H9 (cell line): ENCODE data around the gene GPR35. TPM values are rescaled to one million over a fixed set of nuclear protein-coding genes. Genes with fewer than 3 reads are reported as not detected.

ENCODE experiments used
- DNase-seq: peaks from one replicate; pipeline ENCODE4 v3.0.0-alpha.2; 2017
- H2AFZ ChIP-seq: one replicate; pipeline ENCODE4 v1.6.1; 2013; ENCODE audit warnings: mild to moderate bottlenecking, low read length, control low read depth, moderate library complexity
- H2AK5ac ChIP-seq: 2 replicates; pipeline ENCODE4 v1.6.1; 2013; ENCODE audit warnings: low read length, control low read depth, mixed read lengths; ENCODE audit not compliant: insufficient read length
- H2BK120ac ChIP-seq: one replicate; pipeline ENCODE4 v1.6.1; 2013; ENCODE audit warnings: low read depth, mild to moderate bottlenecking, low read length, control low read depth, inconsistent platforms; ENCODE audit not compliant: poor library complexity, severe bottlenecking
- H2BK12ac ChIP-seq: 2 replicates; pipeline ENCODE4 v1.6.1; 2013; ENCODE audit warnings: low read length, control low read depth, mixed read lengths, low read depth; ENCODE audit not compliant: insufficient read length
- H2BK15ac ChIP-seq: 2 replicates; pipeline ENCODE4 v1.6.1; 2013; ENCODE audit warnings: low read depth, low read length, control low read depth
- H2BK20ac ChIP-seq: one replicate; pipeline ENCODE4 v1.6.1; 2013; ENCODE audit warnings: low read depth, mild to moderate bottlenecking, low read length, control low read depth, inconsistent platforms; ENCODE audit not compliant: poor library complexity, severe bottlenecking
- H2BK5ac ChIP-seq: 2 replicates; pipeline ENCODE4 v1.6.1; 2013; ENCODE audit warnings: low read length, control low read depth, mixed read lengths; ENCODE audit not compliant: insufficient read length
- H3K14ac ChIP-seq: 2 replicates; pipeline ENCODE4 v1.6.1; 2013; ENCODE audit warnings: low read length, control low read depth; ENCODE audit not compliant: insufficient read depth
- H3K18ac ChIP-seq: 2 replicates; pipeline ENCODE4 v1.6.1; 2013; ENCODE audit warnings: low read depth, mild to moderate bottlenecking, mixed read lengths, low read length, control low read depth; ENCODE audit not compliant: insufficient read length
- H3K23ac ChIP-seq: 2 replicates; pipeline ENCODE4 v1.6.1; 2013; ENCODE audit warnings: low read length, control low read depth, mixed read lengths, low read depth; ENCODE audit not compliant: insufficient read length
- H3K23me2 ChIP-seq: 2 replicates; pipeline ENCODE4 v1.6.1; 2013; ENCODE audit warnings: low read depth, mild to moderate bottlenecking, mixed read lengths, low read length, control low read depth; ENCODE audit not compliant: insufficient read length, poor library complexity, severe bottlenecking
- H3K27ac ChIP-seq: 2 replicates; pipeline ENCODE4 v1.5.1; 2013; ENCODE audit warnings: low read length, control low read depth, mixed read lengths, low read depth; ENCODE audit not compliant: insufficient read length
- H3K27me3 ChIP-seq: 2 replicates; pipeline ENCODE4 v1.6.1; 2013; ENCODE audit warnings: low read length, control low read depth, inconsistent platforms; ENCODE audit not compliant: insufficient read depth
- H3K4ac ChIP-seq: 2 replicates; pipeline ENCODE4 v1.6.1; 2013; ENCODE audit warnings: low read depth, mild to moderate bottlenecking, control low read depth, inconsistent platforms, low read length, moderate library complexity
- H3K4me1 ChIP-seq: 2 replicates; pipeline ENCODE4 v1.6.1; 2013; ENCODE audit warnings: low read length, control low read depth, inconsistent platforms; ENCODE audit not compliant: insufficient read depth
- H3K4me2 ChIP-seq: 2 replicates; pipeline ENCODE4 v1.6.1; 2013; ENCODE audit warnings: low read length, control low read depth, mixed read lengths; ENCODE audit not compliant: insufficient read length, insufficient read depth
- H3K56ac ChIP-seq: 2 replicates; pipeline ENCODE4 v1.6.1; 2013; ENCODE audit warnings: low read depth, mild to moderate bottlenecking, mixed read lengths, low read length, control low read depth; ENCODE audit not compliant: insufficient read length
- H3K79me1 ChIP-seq: 2 replicates; pipeline ENCODE4 v1.6.1; 2013; ENCODE audit warnings: low read depth, mild to moderate bottlenecking, moderate library complexity, low read length, control low read depth, inconsistent platforms; ENCODE audit not compliant: insufficient read depth, poor library complexity, severe bottlenecking
- H3K79me2 ChIP-seq: 2 replicates; pipeline ENCODE4 v1.6.1; 2013; ENCODE audit warnings: low read length, control low read depth, inconsistent platforms; ENCODE audit not compliant: insufficient read depth
- H3K9ac ChIP-seq: 2 replicates; pipeline ENCODE4 v1.6.1; 2013; ENCODE audit warnings: low read length, control low read depth, mixed read lengths; ENCODE audit not compliant: insufficient read length; ENCODE audit errors: extremely low read depth
- H3K9me3 ChIP-seq: one replicate; pipeline ENCODE4 v1.6.1; 2013; ENCODE audit warnings: low read depth, low read length, inconsistent platforms; ENCODE audit not compliant: control insufficient read depth
- H3T11ph ChIP-seq: one replicate; pipeline ENCODE4 v1.6.1; 2013; ENCODE audit warnings: mild to moderate bottlenecking, low read length, control low read depth, inconsistent platforms
- H4K20me1 ChIP-seq: one replicate; pipeline ENCODE4 v1.6.1; 2013; ENCODE audit not compliant: control insufficient read depth, insufficient read length, insufficient read depth
- H4K5ac ChIP-seq: 2 replicates; pipeline ENCODE4 v1.6.1; 2013; ENCODE audit warnings: low read depth, mild to moderate bottlenecking, mixed read lengths, low read length, control low read depth; ENCODE audit not compliant: insufficient read length
- H4K8ac ChIP-seq: replicated peaks from 2 replicates; pipeline ENCODE4 v1.6.1; 2013; ENCODE audit warnings: low read length, control low read depth, mixed read lengths, low read depth; ENCODE audit not compliant: insufficient read length
- H4K91ac ChIP-seq: 2 replicates; pipeline ENCODE4 v1.6.1; 2013; ENCODE audit warnings: low read depth, mild to moderate bottlenecking, moderate library complexity, mixed read lengths, low read length, control low read depth; ENCODE audit not compliant: insufficient read length
- H3K27ac Mint-ChIP-seq, 3 experiments: 2 replicates in 2 of 3; 3 replicates in 1 of 3; pipeline ENCODE4 v1.8.0; 2020 to 2021; ENCODE audit warnings: mixed read lengths in 3 of 3, mild to moderate bottlenecking in 1 of 3, moderate library complexity in 1 of 3
- H3K27me3 Mint-ChIP-seq: 2 replicates; pipeline ENCODE4 v1.8.0; 2021; ENCODE audit warnings: low read depth, mild to moderate bottlenecking, moderate library complexity, mixed read lengths
- H3K36me3 Mint-ChIP-seq, 3 experiments: 2 replicates in 2 of 3; 3 replicates in 1 of 3; pipeline ENCODE4 v1.8.0; 2020 to 2021; ENCODE audit warnings: low read depth in 3 of 3, mixed read lengths in 3 of 3; ENCODE audit not compliant: insufficient read depth in 1 of 3
- H3K4me1 Mint-ChIP-seq, 2 experiments: 2 replicates each; pipeline ENCODE4 v1.8.0; 2020; ENCODE audit warnings: mixed read lengths in 2 of 2
- H3K4me3 Mint-ChIP-seq, 2 experiments: 2 replicates in 1 of 2; 3 replicates in 1 of 2; pipeline ENCODE4 v1.8.0; 2020 to 2021; ENCODE audit warnings: mild to moderate bottlenecking in 2 of 2, mixed read lengths in 2 of 2, moderate library complexity in 1 of 2
- H3K9me3 Mint-ChIP-seq, 2 experiments: 2 replicates in 1 of 2; 3 replicates in 1 of 2; pipeline ENCODE4 v1.8.0; 2020; ENCODE audit warnings: mild to moderate bottlenecking in 2 of 2, mixed read lengths in 2 of 2, moderate library complexity in 1 of 2
- WGBS: extraction: QIAGEN DNeasy Blood & Tissue Kit; methylation state at CpG from one replicate; pipeline ENCODE4 v1.1.7; 2013; ENCODE audit warnings: missing lambda C conversion rate, low lambda C conversion rate, mixed read lengths; ENCODE audit not compliant: insufficient read length; ENCODE audit errors: extremely low coverage; 5-methylcytosine and 5-hydroxymethylcytosine counted together
- total RNA-seq: library from RNA; stranded (reverse); gene quantifications from 2 replicates; pipeline ENCODE4 v1.2.1, GENCODE V29; 2021
- TF ChIP-seq, protein P1 (sequence below): fragments of 200-600 bp; sonication (generic); conservative IDR thresholded peaks from 3 replicates; pipeline ENCODE4 v1.8.0; 2021; ENCODE audit warnings: antibody characterized with exemption, mild to moderate bottlenecking

The GPR35 gene
- total RNA-seq, 1 experiment from 2014 or later = 1.4 TPM

DNA sequence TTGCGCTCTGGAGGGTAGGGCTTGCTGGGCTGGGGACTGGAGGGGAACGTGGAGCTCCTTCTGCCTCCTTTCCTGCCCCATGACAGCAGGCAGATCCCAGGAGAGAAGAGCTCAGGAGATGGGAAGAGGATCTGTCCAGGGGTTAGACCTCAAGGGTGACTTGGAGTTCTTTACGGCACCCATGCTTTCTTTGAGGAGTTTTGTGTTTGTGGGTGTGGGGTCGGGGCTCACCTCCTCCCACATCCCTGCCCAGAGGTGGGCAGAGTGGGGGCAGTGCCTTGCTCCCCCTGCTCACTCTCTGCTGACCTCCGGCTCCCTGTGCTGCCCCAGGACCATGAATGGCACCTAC is 4.3 kb downstream of the GPR35 start:
- no peak overlapping the region for H3K18ac ChIP-seq
- no peak overlapping the region for H2AFZ ChIP-seq
- peaks cover 14% of the 10 kb centered on the region for H3K27me3 Mint-ChIP-seq
- H3T11ph ChIP-seq = no peak overlapping the region
- H4K5ac ChIP-seq = no peak overlapping the region
- no peaks in the 10 kb centered on the region for H3K23me2 ChIP-seq
- no peak overlapping the region for H2AK5ac ChIP-seq
- no peak overlapping the region for H2BK20ac ChIP-seq
- H3K9me3 ChIP-seq = peaks cover 9% of the 10 kb centered on the region
- no peaks in the 10 kb centered on the region for H3K79me2 ChIP-seq
- no peak overlapping the region for H3K4me3 Mint-ChIP-seq
- peaks cover 0 to 9% of the 10 kb centered on the region in 2 experiments; a peak in 2 of 4 replicates for H3K4me1 Mint-ChIP-seq
- no peak overlapping the region for H2BK120ac ChIP-seq
- H3K27ac Mint-ChIP-seq = no peak overlapping the region
- no peaks in the 10 kb centered on the region for H3K79me1 ChIP-seq
- H3K27me3 ChIP-seq = no peaks in the 10 kb centered on the region; the same call in 1 of the 2 replicates
- H3K4me1 ChIP-seq = no peaks in the 10 kb centered on the region
- H2BK12ac ChIP-seq = no peak overlapping the region
- no peaks in the 10 kb centered on the region for H4K20me1 ChIP-seq
- H3K36me3 Mint-ChIP-seq = peaks cover 0 to 16% (median 0%) of the 10 kb centered on the region in 3 experiments; a peak in 2 of 7 replicates
- H4K8ac ChIP-seq = no peak overlapping the region
- no peak overlapping the region for H3K9ac ChIP-seq
- no peak overlapping the region for H3K14ac ChIP-seq
- no peak overlapping the region for H3K23ac ChIP-seq
- H2BK15ac ChIP-seq = no peak overlapping the region
- peaks cover 26 to 29% of the 10 kb centered on the region in 2 experiments for H3K9me3 Mint-ChIP-seq
- H3K4ac ChIP-seq = no peak overlapping the region
- no peak overlapping the region for H3K27ac ChIP-seq
- WGBS = no CpG with 5 or more reads among the region's 5 CpGs
- peak; percentile 15 for DNase-seq
- H2BK5ac ChIP-seq = no peak overlapping the region
- TF ChIP-seq, protein P1, sequence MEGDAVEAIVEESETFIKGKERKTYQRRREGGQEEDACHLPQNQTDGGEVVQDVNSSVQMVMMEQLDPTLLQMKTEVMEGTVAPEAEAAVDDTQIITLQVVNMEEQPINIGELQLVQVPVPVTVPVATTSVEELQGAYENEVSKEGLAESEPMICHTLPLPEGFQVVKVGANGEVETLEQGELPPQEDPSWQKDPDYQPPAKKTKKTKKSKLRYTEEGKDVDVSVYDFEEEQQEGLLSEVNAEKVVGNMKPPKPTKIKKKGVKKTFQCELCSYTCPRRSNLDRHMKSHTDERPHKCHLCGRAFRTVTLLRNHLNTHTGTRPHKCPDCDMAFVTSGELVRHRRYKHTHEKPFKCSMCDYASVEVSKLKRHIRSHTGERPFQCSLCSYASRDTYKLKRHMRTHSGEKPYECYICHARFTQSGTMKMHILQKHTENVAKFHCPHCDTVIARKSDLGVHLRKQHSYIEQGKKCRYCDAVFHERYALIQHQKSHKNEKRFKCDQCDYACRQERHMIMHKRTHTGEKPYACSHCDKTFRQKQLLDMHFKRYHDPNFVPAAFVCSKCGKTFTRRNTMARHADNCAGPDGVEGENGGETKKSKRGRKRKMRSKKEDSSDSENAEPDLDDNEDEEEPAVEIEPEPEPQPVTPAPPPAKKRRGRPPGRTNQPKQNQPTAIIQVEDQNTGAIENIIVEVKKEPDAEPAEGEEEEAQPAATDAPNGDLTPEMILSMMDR = no peak
- H4K91ac ChIP-seq = no peak overlapping the region
- no peak overlapping the region for H3K4me2 ChIP-seq
- no peak overlapping the region for H3K56ac ChIP-seq
